Activated effector memory CD4-positive, alpha-beta T cell treated with anti-CD3 and anti-CD28 coated beads, Interleukin-2, amount 50 U/mL, for 16 hours (primary cell): ENCODE results near the gene BDKRB2.

Source experiments
- DNase-seq: peaks from one replicate; pipeline ENCODE4 v3.0.0-alpha.2; 2020

BDKRB2 gene

GRCh38 chr14:96274122-96274521, 69.5 kb downstream of the BDKRB2 start:
- no peak for DNase-seq

GRCh38 chr14:96274543-96274942, 69.9 kb downstream of the BDKRB2 start:
- no peak for DNase-seq

GRCh38 chr14:96275177-96276112, 70.8 kb downstream of the BDKRB2 start:
- DNase-seq = peak; percentile 89

- no peak for DNase-seq
Measured at GRCh38 chr14:96277890-96278289, 73.3 kb downstream of the BDKRB2 start.

- DNase-seq = no peak
Measured at GRCh38 chr14:96279564-96279963, 74.9 kb downstream of the BDKRB2 start.

DNA sequence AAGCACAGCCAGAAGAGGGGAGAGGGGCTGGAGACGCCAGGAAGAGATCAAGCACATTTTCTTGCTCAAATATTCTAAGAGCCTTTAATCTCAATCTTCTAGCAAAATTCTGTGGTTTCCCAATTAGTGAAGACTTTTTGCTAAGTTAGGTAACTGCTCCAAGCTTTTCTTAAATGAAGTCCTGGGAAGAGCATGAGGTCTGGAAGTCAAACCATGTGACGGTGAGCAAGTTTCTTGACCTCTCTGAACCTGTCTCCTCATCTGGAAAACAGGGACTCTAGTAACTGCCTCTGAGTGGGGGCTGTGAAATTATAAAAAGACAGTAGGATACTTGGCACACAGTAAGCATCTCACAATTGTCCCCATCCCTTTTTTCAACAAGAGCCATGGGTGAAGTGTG, 75.5 kb downstream of the BDKRB2 start:
- DNase-seq = no peak

DNA sequence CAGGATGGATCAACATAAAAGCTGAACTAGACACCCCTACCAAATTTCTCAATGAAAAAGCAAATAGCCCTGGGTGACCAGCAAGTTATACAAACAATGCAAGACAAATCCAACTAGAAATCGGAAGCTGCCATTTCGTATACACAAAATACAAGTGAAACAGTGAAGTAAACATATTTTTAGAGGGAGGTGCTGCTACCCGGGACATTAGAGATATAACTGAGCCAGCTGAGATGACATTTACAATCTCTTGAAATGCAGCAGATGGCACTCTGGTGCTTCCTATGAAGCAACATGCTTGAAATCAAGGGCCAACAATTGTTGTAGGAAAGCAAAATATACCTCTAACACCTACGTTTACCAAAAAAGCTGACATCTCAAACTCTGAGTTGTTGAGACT, 76.8 kb downstream of the BDKRB2 start:
- no peak for DNase-seq

DNA sequence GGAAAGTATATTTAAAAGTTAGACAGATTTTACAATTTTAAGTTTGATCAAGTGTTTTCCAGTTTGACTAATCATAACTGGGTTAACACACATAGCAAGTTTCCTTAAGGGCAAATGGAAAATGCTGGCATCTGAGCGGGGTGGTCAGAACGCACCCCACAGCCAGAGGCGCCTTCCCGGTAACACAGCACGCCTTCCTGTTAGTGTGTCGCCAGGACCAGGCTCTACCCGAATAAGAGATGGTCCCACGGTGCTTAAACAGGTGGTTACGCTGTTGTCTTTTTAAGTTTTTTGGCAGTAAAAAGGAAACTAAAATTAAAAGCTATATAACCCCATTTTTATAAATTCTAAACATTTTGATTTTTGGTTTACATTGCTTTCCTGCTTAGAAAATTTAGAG, 79.4 kb downstream of the BDKRB2 start:
- no peak for DNase-seq

DNA sequence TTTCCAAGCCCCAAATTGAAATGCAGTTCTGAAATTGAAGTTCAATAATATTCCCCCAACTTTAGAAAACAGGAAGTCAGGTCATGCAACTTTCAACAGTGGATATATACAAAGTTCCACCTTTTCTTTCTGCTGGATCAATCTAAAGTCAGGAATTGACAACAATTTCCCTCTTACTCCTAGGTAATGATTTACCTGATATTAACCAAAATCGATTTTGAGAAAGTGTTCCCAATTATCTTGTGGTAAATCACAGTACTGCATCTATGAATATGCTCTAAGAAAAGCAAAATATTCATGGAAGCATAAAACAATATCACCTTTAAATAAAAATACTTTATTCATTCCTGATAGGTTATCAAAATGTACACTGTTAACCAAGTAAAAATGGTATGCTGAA, 79.8 kb downstream of the BDKRB2 start:
- DNase-seq = no peak

DNA sequence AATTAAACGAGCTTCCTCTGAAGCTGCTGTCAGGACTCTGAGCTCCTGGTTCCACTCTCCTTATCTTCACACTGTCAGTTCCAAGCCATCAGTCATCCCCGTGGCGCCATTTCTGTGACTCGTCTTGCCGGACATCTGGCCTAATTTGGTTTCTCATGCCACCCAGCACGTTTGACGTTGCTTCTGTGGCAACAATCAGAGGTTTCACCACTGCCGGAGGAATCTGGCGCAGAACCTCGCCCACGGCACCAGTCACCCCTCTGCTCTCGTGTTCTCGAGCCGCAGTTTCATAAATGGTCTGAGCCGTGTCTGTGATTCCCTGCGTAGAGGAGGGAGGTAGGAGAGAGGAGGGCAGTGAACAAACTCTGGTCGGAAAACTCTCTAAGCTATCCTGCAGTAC, 81.0 kb downstream of the BDKRB2 start:
- DNase-seq = no peak

DNA sequence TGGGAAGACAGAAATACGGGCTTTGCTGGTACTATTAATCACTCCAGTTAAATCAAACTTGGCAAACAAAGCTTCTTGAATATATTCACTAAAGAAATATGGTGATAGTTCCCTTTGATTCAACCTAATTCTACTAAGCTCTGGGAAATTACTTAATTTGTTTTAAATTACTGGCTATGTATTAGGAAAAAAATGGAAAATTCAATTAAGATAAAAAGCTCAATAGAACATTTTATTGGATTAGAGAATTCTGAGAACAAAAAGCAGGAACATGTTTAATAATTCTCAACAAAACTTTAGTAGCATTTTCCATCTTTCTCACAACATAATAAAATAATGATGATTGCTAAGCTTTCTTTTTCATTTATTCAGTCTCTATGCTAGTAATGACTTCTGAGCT, 81.6 kb downstream of the BDKRB2 start:
- no peak for DNase-seq

DNA sequence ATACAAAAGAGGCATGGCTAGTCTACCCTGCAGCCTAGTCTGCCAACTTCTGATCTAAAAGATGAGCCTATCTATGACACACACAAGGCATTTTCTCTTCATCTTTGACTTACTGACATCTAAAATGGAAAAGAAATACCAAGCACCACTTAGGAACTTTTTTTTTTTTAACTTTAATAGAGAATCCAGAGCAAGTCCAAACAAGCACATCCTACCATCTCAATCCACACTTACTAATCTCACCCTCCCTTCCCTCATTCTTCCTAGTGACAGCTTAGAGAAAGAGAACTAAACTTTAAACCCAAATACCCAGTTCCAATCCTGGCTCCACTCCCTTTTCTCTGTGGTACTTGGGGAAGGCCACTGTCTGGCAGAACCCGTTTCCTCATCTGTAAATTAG, 83.2 kb downstream of the BDKRB2 start:
- no peak for DNase-seq
